ENCODE measurements around the gene SAP30L. TPM values are rescaled to one million over a fixed set of nuclear protein-coding genes. Genes with fewer than 3 reads are reported as not detected.

SAP30L gene
- total RNA-seq, 2 experiments from 2014 or later = 22.1 to 24.5 TPM

GRCh38 chr5:154466147-154466546 is 20.4 kb downstream of the SAP30L start:
- DNase-seq = no peak
- intact Hi-C loops (cut with DNase I, micrococcal nuclease) = loop anchor here in 1 of 2 experiments (2.0 kb wide), 1 partner anchor 491 kb away; no protein-coding TSS in a partner anchor
- ChIA-PET CTCF (interaction anchor here (0.7 to 5.8 kb wide), 12 partner anchors 8 to 571 kb away, joined by 3 to 73 read pairs (median 5); no protein-coding TSS in a partner anchor), POLR2A (no interaction called here)
- ATAC-seq = no peak
- Mint-ChIP-seq H3K27me3 (peaks cover 20% of the 10 kb centered on the region), H3K9me3 (ENCODE audit: low read depth) (no peaks in the 10 kb centered on the region), H3K4me3 (no peak overlapping the region), H3K4me1 (peaks cover 3% of the 10 kb centered on the region), H3K36me3 (ENCODE audit: low read depth) (peaks cover 2% of the 10 kb centered on the region), H3K27ac (no peak overlapping the region)

DNA sequence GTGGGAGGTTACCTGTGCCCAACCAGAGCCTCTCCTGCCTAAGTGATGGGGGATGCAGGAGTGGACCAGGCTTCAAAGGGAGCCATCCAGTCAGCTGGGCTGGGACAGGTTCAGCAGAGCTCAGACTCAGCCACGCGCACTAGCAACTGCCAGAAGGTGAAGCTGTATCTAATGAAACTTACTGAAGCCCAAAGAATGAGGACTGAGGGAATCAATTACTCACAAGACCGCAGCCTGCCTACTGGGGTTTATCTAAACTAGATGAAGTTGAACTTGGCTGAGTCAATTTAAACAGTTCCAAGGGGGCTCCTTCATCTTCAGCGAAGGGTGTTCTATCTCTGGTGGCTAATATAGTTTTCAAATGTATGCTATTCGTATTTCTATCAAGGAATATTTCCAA is 20.9 kb downstream of the SAP30L start:
- POLR2A ChIA-PET = no interaction called here
- DNase-seq (no peak), ATAC-seq (no peak)
- Mint-ChIP-seq H3K9me3 (ENCODE audit: low read depth) (no peaks in the 10 kb centered on the region), H3K36me3 (ENCODE audit: low read depth) (peaks cover 2% of the 10 kb centered on the region), H3K4me3 (no peak overlapping the region), H3K4me1 (peaks cover 7% of the 10 kb centered on the region), H3K27ac (no peak overlapping the region), H3K27me3 (peaks cover 25% of the 10 kb centered on the region)
- intact Hi-C loops (cut with DNase I, micrococcal nuclease) = loop anchor here (1.0 to 2.0 kb wide), 3 partner anchors 144 to 492 kb away; no protein-coding TSS in a partner anchor
- CTCF ChIA-PET = interaction anchor here (0.6 to 5.8 kb wide), 16 partner anchors 8 to 570 kb away, joined by 3 to 73 read pairs (median 4); no protein-coding TSS in a partner anchor

- Mint-ChIP-seq H3K9me3 (ENCODE audit: low read depth) (no peaks in the 10 kb centered on the region), H3K36me3 (ENCODE audit: low read depth) (no peaks in the 10 kb centered on the region), H3K27ac (no peak overlapping the region), H3K4me3 (no peak overlapping the region), H3K27me3 (peaks cover 31% of the 10 kb centered on the region), H3K4me1 (peaks cover 7% of the 10 kb centered on the region)
- ChIA-PET POLR2A (interaction anchor here (0.7 kb wide), 1 partner anchor 108 kb away, joined by 5 read pairs; no protein-coding TSS in a partner anchor), CTCF (interaction anchor here (0.5 to 5.8 kb wide), 24 partner anchors 9 to 396 kb away, joined by 3 to 73 read pairs (median 4); no protein-coding TSS in a partner anchor)
- peak; percentile 90 for DNase-seq
- peak; percentile 98 for ATAC-seq
- intact Hi-C loops (cut with DNase I, micrococcal nuclease) = loop anchor here (1.0 to 2.0 kb wide), 3 partner anchors 142 to 493 kb away; no protein-coding TSS in a partner anchor
Measured at GRCh38 chr5:154467655-154468354, 22.0 kb downstream of the SAP30L start.

DNA sequence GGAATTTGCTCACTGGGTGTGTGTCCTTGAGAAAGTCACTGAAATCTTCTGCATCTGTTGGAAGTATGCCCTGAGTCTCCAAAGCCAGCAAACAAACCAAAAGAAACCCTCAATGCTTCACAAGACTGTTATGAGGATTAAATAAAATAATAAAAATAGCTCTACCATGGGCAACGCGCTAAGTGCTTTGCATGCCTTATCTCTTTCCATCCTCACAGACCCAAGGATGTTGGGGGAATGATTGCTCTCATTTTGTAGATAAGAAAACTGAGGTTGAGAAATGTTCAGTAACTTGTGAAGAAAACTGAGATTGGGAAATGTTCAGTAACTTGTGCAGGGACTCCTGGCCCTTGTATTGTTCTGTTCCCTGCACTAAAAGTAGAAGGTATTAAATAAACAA is 24.3 kb downstream of the SAP30L start:
- H3K4me1 Mint-ChIP-seq = peaks cover 27% of the 10 kb centered on the region
- POLR2A ChIA-PET = no interaction called here
- H3K27ac Mint-ChIP-seq = no peak overlapping the region
- H3K4me3 Mint-ChIP-seq = no peak overlapping the region
- H3K9me3 Mint-ChIP-seq (ENCODE audit: low read depth) = no peaks in the 10 kb centered on the region
- no peaks in the 10 kb centered on the region for H3K36me3 Mint-ChIP-seq (ENCODE audit: low read depth)
- no peak for DNase-seq
- peaks cover 51% of the 10 kb centered on the region for H3K27me3 Mint-ChIP-seq
- no peak for ATAC-seq
- intact Hi-C loops (cut with DNase I, micrococcal nuclease) = loop anchor here in 1 of 2 experiments (2.0 kb wide), 1 partner anchor 17 kb away; no protein-coding TSS in a partner anchor
- CTCF ChIA-PET = interaction anchor here (1.0 to 5.8 kb wide), 3 partner anchors 22 to 169 kb away, joined by 5 to 73 read pairs (median 5); no protein-coding TSS in a partner anchor

DNA sequence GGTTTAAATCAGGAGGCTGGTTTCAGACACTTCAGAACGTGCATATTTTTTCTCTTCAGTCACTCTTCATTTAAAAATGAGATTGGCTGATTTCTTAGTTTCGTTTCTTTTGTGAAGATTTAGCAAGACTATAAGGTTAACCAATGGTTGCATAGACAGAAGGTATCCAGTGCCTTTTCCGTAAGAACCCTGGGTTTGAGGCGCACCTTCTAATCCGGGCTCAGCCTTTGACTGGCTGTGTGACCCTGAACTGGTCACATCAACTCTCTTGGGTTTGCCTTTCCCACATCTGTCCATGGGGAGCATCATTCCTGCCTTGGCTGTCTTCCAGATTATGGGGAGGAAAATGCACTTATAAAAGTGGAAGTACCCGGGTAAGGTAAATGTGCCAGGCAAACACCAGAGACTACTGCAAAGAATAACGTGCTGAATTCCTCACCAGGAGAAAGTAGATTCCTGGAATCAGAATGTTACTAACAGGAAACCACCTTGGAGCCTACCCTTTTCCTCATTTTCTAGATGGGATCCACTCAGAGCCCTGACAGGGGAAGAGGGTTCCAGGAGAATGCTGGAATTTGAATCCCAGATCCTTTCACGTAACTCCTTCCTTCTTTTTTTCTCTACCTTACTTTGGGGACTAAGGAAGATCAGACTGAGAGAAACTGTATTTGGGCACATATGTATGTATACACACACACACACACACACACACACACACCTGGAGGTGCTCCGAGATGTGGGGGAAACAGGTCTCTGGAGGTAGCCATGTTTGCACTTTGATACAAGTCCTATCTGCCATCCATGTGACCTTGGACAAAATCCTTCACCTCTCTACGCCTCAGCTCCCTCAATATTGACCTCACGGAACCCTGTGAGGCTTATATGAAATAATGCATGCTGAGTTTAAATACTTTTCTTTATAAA is 25.4 kb downstream of the SAP30L start:
- POLR2A ChIA-PET = no interaction called here
- CTCF ChIA-PET = interaction anchor here (0.6 to 5.8 kb wide), 6 partner anchors 11 to 156 kb away, joined by 3 to 73 read pairs (median 4); no protein-coding TSS in a partner anchor

GRCh38 chr5:154472871-154473580 is 27.2 kb downstream of the SAP30L start:
- DNase-seq = no peak
- ATAC-seq = no peak
- H3K4me1 Mint-ChIP-seq = peaks cover 50% of the 10 kb centered on the region
- intact Hi-C loops (cut with DNase I, micrococcal nuclease) = loop anchor here in 1 of 2 experiments (2.0 kb wide), 1 partner anchor 14 kb away; no protein-coding TSS in a partner anchor
- H3K27ac Mint-ChIP-seq = no peak overlapping the region
- no peak overlapping the region for H3K4me3 Mint-ChIP-seq
- no peaks in the 10 kb centered on the region for H3K36me3 Mint-ChIP-seq (ENCODE audit: low read depth)
- peaks cover 68% of the 10 kb centered on the region for H3K27me3 Mint-ChIP-seq
- ChIA-PET CTCF (interaction anchor here (0.6 to 2.2 kb wide), 2 partner anchors 9 to 13 kb away, joined by 3 to 6 read pairs; no protein-coding TSS in a partner anchor), POLR2A (no interaction called here)
- H3K9me3 Mint-ChIP-seq (ENCODE audit: low read depth) = no peaks in the 10 kb centered on the region

More for the DNA sequence above, 25.4 kb downstream of the SAP30L start:
- DNase-seq = no peak
- Mint-ChIP-seq H3K36me3 (ENCODE audit: low read depth) (no peaks in the 10 kb centered on the region), H3K9me3 (ENCODE audit: low read depth) (no peaks in the 10 kb centered on the region), H3K27ac (no peak overlapping the region), H3K27me3 (peaks cover 59% of the 10 kb centered on the region), H3K4me3 (no peak overlapping the region), H3K4me1 (peaks cover 37% of the 10 kb centered on the region)
- intact Hi-C loops (cut with DNase I, micrococcal nuclease) = loop anchor here in 1 of 2 experiments (2.0 kb wide), 1 partner anchor 16 kb away; no protein-coding TSS in a partner anchor
- ATAC-seq = no peak

GRCh38 chr5:154473581-154474283 is 27.9 kb downstream of the SAP30L start:
- Mint-ChIP-seq H3K27ac (no peak overlapping the region), H3K9me3 (ENCODE audit: low read depth) (no peaks in the 10 kb centered on the region), H3K4me3 (no peak overlapping the region), H3K4me1 (peaks cover 51% of the 10 kb centered on the region), H3K36me3 (ENCODE audit: low read depth) (no peaks in the 10 kb centered on the region), H3K27me3 (peaks cover 69% of the 10 kb centered on the region)
- ATAC-seq (peak; percentile 14), DNase-seq (no peak)
- ChIA-PET POLR2A (no interaction called here), CTCF (interaction anchor here (0.6 to 2.2 kb wide), 2 partner anchors 14 to 136 kb away, joined by 3 to 6 read pairs; no protein-coding TSS in a partner anchor)
- intact Hi-C loops (cut with DNase I, micrococcal nuclease) = loop anchor here (1.0 to 2.0 kb wide), 2 partner anchors 9 to 13 kb away; no protein-coding TSS in a partner anchor

- H3K4me3 Mint-ChIP-seq = no peak overlapping the region
- H3K4me1 Mint-ChIP-seq = peaks cover 54% of the 10 kb centered on the region
- no peaks in the 10 kb centered on the region for H3K9me3 Mint-ChIP-seq (ENCODE audit: low read depth)
- ChIA-PET POLR2A (interaction anchor here (1.1 kb wide), 1 partner anchor 10 kb away, joined by 4 read pairs; no protein-coding TSS in a partner anchor), CTCF (interaction anchor here (0.6 kb wide), 1 partner anchor 135 kb away, joined by 3 read pairs; no protein-coding TSS in a partner anchor)
- DNase-seq = no peak
- H3K36me3 Mint-ChIP-seq (ENCODE audit: low read depth) = no peaks in the 10 kb centered on the region
- peaks cover 76% of the 10 kb centered on the region for H3K27me3 Mint-ChIP-seq
- no peak overlapping the region for H3K27ac Mint-ChIP-seq
- intact Hi-C loops (cut with DNase I, micrococcal nuclease) = loop anchor here in 1 of 2 experiments (1.0 kb wide), 1 partner anchor 8 kb away; no protein-coding TSS in a partner anchor
- peak; percentile 33 for ATAC-seq
Measured at GRCh38 chr5:154474396-154475334, 28.9 kb downstream of the SAP30L start.

GRCh38 chr5:154475591-154476353 is 30.0 kb downstream of the SAP30L start:
- Mint-ChIP-seq H3K27ac (no peak overlapping the region), H3K36me3 (ENCODE audit: low read depth) (no peaks in the 10 kb centered on the region), H3K27me3 (peaks cover 76% of the 10 kb centered on the region), H3K4me1 (peaks cover 55% of the 10 kb centered on the region), H3K4me3 (no peak overlapping the region), H3K9me3 (ENCODE audit: low read depth) (no peaks in the 10 kb centered on the region)
- CTCF ChIA-PET = interaction anchor here (0.6 kb wide), 1 partner anchor 139 kb away, joined by 3 read pairs; no protein-coding TSS in a partner anchor
- ATAC-seq = no peak
- intact Hi-C loops (cut with DNase I, micrococcal nuclease) = loop anchor here in 1 of 2 experiments (1.0 kb wide), 1 partner anchor 9 kb away; no protein-coding TSS in a partner anchor
- POLR2A ChIA-PET = interaction anchor here (1.1 kb wide), 1 partner anchor 9 kb away, joined by 4 read pairs; no protein-coding TSS in a partner anchor
- DNase-seq = no peak

Data from activated CD4-positive, alpha-beta T cell treated with anti-CD3 and anti-CD28 coated beads for 36 hours (primary cell).